Adrenal gland (tissue), 12 donors: ENCODE results near the gene CDH4. TPM values are rescaled to one million over a fixed set of nuclear protein-coding genes. Genes with fewer than 3 reads are reported as not detected.

Source experiments
- DNase-seq, 7 donors: peaks; one replicate each; pipeline ENCODE4 v3.0.0-alpha.2; 2019 to 2020
- H3K27ac ChIP-seq, 5 donors: fragments of 200-600 bp; sonication (generic) in 4 of 5; 1 replicate in 3 of 5; 2 replicates in 2 of 5; pipeline versions ENCODE4 v1.5.1 to v1.8.0; 2016 to 2020; ENCODE audit warnings: mild to moderate bottlenecking in 1 of 5
- H3K27me3 ChIP-seq: fragments of 200-600 bp; 2 replicates; pipeline ENCODE4 v1.8.0; 2021
- H3K36me3 ChIP-seq, 2 donors: fragments of 200-600 bp; replicated peaks in 1 of 2; 1 replicate in 1 of 2; 2 replicates in 1 of 2; pipeline versions ENCODE4 v1.5.1 to v1.8.0; 2018 to 2022
- H3K4me1 ChIP-seq, 2 donors: fragments of 200-600 bp; replicated peaks in 1 of 2; 1 replicate in 1 of 2; 2 replicates in 1 of 2; pipeline versions ENCODE4 v1.5.1 to v1.8.0; 2018 to 2021
- H3K4me3 ChIP-seq, 4 donors: fragments of 200-600 bp; sonication (generic) in 3 of 4; one replicate each; pipeline ENCODE4 v1.5.1; 2016 to 2018
- H3K9me3 ChIP-seq, 3 donors: fragments of 200-600 bp; sonication (generic) in 1 of 3; replicated peaks in 1 of 3; 1 replicate in 2 of 3; 2 replicates in 1 of 3; pipeline versions ENCODE4 v1.5.1 to v1.8.0; 2016 to 2021
- CTCF ChIP-seq, 6 experiments: fragments of 450-650 bp in 4 of 6; fragments of 200-600 bp in 2 of 6; sonication (generic) in 1 of 6; IDR thresholded peaks; 1 replicate in 5 of 6; 2 replicates in 1 of 6; pipeline versions ENCODE4 v1.5.1 to v1.8.0; 2016 to 2021; ENCODE audit warnings: antibody characterized with exemption in 6 of 6, mild to moderate bottlenecking in 2 of 6, moderate library complexity in 1 of 6
- POLR2A ChIP-seq, 2 donors: fragments of 450-650 bp; IDR thresholded peaks; one replicate each; pipeline ENCODE4 v1.6.1; 2017; ENCODE audit warnings: antibody characterized with exemption in 2 of 2, mild to moderate bottlenecking in 2 of 2, moderate library complexity in 1 of 2
- WGBS, 4 donors: extraction: QIAGEN DNeasy Blood & Tissue Kit in 2 of 4; methylation state at CpG; one replicate each; pipeline versions ENCODE4 v1.1.5 to v1.1.7; 2013 to 2017; 5-methylcytosine and 5-hydroxymethylcytosine counted together
- intact Hi-C, 2 donors: fragments of 100-400 bp; cut with DNase I; formaldehyde crosslinking; loops; one replicate each; pipeline versions ENCODE4 v1.14.1 to v1.15.0; 2022 to 2023
- polyA plus RNA-seq, 3 donors: library from polyadenylated mRNA; stranded (reverse); fragments of 200-250 nt in 2 of 3; fragments of 350-450 nt in 1 of 3; fragmentation: Illumina TruSeq in 1 of 3; extraction: RNeasy Lipid Tissue Mini Kit (QIAGEN cat#74804) in 1 of 3; gene quantifications; one replicate each; pipeline ENCODE4 v1.2.3, GENCODE V29; 2013 to 2014
- total RNA-seq, 9 donors: library from RNA; depleted of rRNA in 4 of 9; stranded (reverse); fragments of >200 nt in 4 of 9; fragments of 120-200 nt in 1 of 9; fragmentation: NEBNext Ultra II Directional in 1 of 9; extraction: Animal tissue kit (Norgen Biotek cat#: 25700) in 1 of 9; gene quantifications; one replicate each; pipeline versions ENCODE4 v1.1.0 to v1.2.4, GENCODE V29; 2013 to 2023
- donor health status: healthy with polysubstance abuse.
- donor health status: Bipolar disorder and iron deficiency.
- donor health status: DM: yes; HTN: yes; CAD: no.
- donor health status: DM: no; HTN: no; CAD: no.
- donor health status: DM: no; HTN: no; CAD: no.
- donor health status: DM: yes; HTN: yes; CAD: no.

CDH4 gene
- total and polyA plus RNA-seq, 12 donors = 0.08 to 0.53 (median 0.20) TPM; not detected in 3

GRCh38 chr20:61535091-61535490 is 283.0 kb downstream of the CDH4 start:
- no peaks in the 10 kb centered on the region for H3K9me3 ChIP-seq
- no peak for DNase-seq
- no peaks in the 10 kb centered on the region for H3K36me3 ChIP-seq
- no peaks in the 10 kb centered on the region for H3K27me3 ChIP-seq
- 66 to 80% (median 72%) methylated on average over 4 to 10 of the region's 10 CpGs for WGBS, 4 donors
- TF ChIP-seq CTCF (IDR thresholded peaks at IDR 0.05) (no peak), POLR2A (IDR thresholded peaks at IDR 0.05) (no peak)
- intact Hi-C loops = no loop called here
- H3K4me1 ChIP-seq = no peaks in the 10 kb centered on the region
- no peak overlapping the region for H3K4me3 ChIP-seq
- no peak overlapping the region for H3K27ac ChIP-seq

GRCh38 chr20:61535536-61535935 is 283.5 kb downstream of the CDH4 start:
- no peak for DNase-seq
- TF ChIP-seq CTCF (IDR thresholded peaks at IDR 0.05) (no peak), POLR2A (IDR thresholded peaks at IDR 0.05) (no peak)
- intact Hi-C loops = no loop called here
- Histone ChIP-seq H3K27ac (no peak overlapping the region), H3K4me3 (no peak overlapping the region), H3K27me3 (no peaks in the 10 kb centered on the region), H3K4me1 (no peaks in the 10 kb centered on the region), H3K9me3 (no peaks in the 10 kb centered on the region), H3K36me3 (no peaks in the 10 kb centered on the region)
- WGBS, 4 donors = 68 to 77% (median 76%) methylated on average over 13 of the region's 13 CpGs

GRCh38 chr20:61535956-61536355 is 283.9 kb downstream of the CDH4 start:
- no peaks in the 10 kb centered on the region for H3K27me3 ChIP-seq
- H3K36me3 ChIP-seq = no peaks in the 10 kb centered on the region
- WGBS, 4 donors = 60 to 71% (median 65%) methylated on average over 6 to 8 of the region's 8 CpGs
- H3K4me3 ChIP-seq = no peak overlapping the region
- TF ChIP-seq POLR2A (IDR thresholded peaks at IDR 0.05) (no peak), CTCF (IDR thresholded peaks at IDR 0.05) (no peak)
- H3K9me3 ChIP-seq = no peaks in the 10 kb centered on the region
- intact Hi-C loops = no loop called here
- H3K27ac ChIP-seq = no peak overlapping the region
- H3K4me1 ChIP-seq = no peaks in the 10 kb centered on the region
- no peak for DNase-seq

GRCh38 chr20:61536671-61537070 is 284.6 kb downstream of the CDH4 start:
- Histone ChIP-seq H3K36me3 (no peaks in the 10 kb centered on the region), H3K27me3 (no peaks in the 10 kb centered on the region), H3K9me3 (no peaks in the 10 kb centered on the region), H3K27ac (no peak overlapping the region), H3K4me3 (no peak overlapping the region), H3K4me1 (no peaks in the 10 kb centered on the region)
- intact Hi-C loops = no loop called here
- TF ChIP-seq POLR2A (IDR thresholded peaks at IDR 0.05) = no peak
- TF ChIP-seq CTCF (IDR thresholded peaks at IDR 0.05) = no peak
- 74 to 89% (median 79%) methylated on average over 7 to 9 of the region's 9 CpGs for WGBS, 4 donors
- no peak for DNase-seq
